ENCODE results near the gene SPATA9.
"Not testable (repeated sequence)": the region's sequence is repeated elsewhere in the genome, so short reads cannot be mapped to it uniquely, and the experiment has no call there.

The SPATA9 gene

GRCh38 chr5:95672641-95673040 is 10.2 kb downstream of the SPATA9 start:
- no peak for DNase-seq

- DNase-seq: no peak
Measured at GRCh38 chr5:95671826-95672225, 11.0 kb downstream of the SPATA9 start.

- DNase-seq: no peak
Measured at GRCh38 chr5:95670568-95670967, 12.2 kb downstream of the SPATA9 start.

GRCh38 chr5:95669985-95670384 is 12.8 kb downstream of the SPATA9 start:
- no peak for DNase-seq

GRCh38 chr5:95669540-95669939 is 13.3 kb downstream of the SPATA9 start:
- DNase-seq: no peak

GRCh38 chr5:95668728-95669127 is 14.1 kb downstream of the SPATA9 start:
- DNase-seq: no peak

GRCh38 chr5:95668216-95668615 is 14.6 kb downstream of the SPATA9 start:
- no peak for DNase-seq

- DNase-seq: no peak
Measured at GRCh38 chr5:95667678-95668077, 15.1 kb downstream of the SPATA9 start.

GRCh38 chr5:95667061-95667618 is 15.7 kb downstream of the SPATA9 start:
- no peak for DNase-seq

GRCh38 chr5:95664204-95664786 is 18.5 kb downstream of the SPATA9 start:
- no peak for DNase-seq

GRCh38 chr5:95662946-95663345 is 19.8 kb downstream of the SPATA9 start:
- DNase-seq: no peak

- no peak for DNase-seq
Measured at GRCh38 chr5:95660060-95660459, 22.7 kb downstream of the SPATA9 start.

- DNase-seq: no peak
Measured at GRCh38 chr5:95655575-95655974, 27.2 kb downstream of the SPATA9 start.

- DNase-seq: no peak
Measured at GRCh38 chr5:95654196-95654595, 28.6 kb downstream of the SPATA9 start.

- DNase-seq: no peak
Measured at GRCh38 chr5:95652849-95653248, 29.9 kb downstream of the SPATA9 start.

- no peak for DNase-seq
Measured at GRCh38 chr5:95649842-95650620, 32.8 kb downstream of the SPATA9 start.

- no peak for DNase-seq
Measured at GRCh38 chr5:95649274-95649673, 33.5 kb downstream of the SPATA9 start.

- no peak for DNase-seq
Measured at GRCh38 chr5:95647886-95648860, 34.6 kb downstream of the SPATA9 start.

GRCh38 chr5:95646569-95647431 is 36.0 kb downstream of the SPATA9 start, which contains the start of gene RFESD:
RFESD (plus strand) TSS chr5:95646777; CDS start chr5:95652272, 5,495 bp downstream.
- DNase-seq: peak; percentile 96

- DNase-seq: not testable (repeated sequence)
Measured at GRCh38 chr5:95646226-95646568, 36.6 kb downstream of the SPATA9 start.

- peak; percentile 42 for DNase-seq
Measured at GRCh38 chr5:95644351-95645042, 38.3 kb downstream of the SPATA9 start.

Measured in stimulated activated CD4-positive, alpha-beta T cell treated with anti-CD3 and anti-CD28 coated beads, Interleukin-1b, Interleukin-23, amount 100 ng/mL, for 48 hours (primary cell).